ENCODE measurements around the gene KCNE3.
A peak's percentile ranks its signal among the peaks of the same experiment; 100 is the strongest.

The KCNE3 gene, protein sequence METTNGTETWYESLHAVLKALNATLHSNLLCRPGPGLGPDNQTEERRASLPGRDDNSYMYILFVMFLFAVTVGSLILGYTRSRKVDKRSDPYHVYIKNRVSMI
- long read RNA-seq, partial matches to known transcripts, result 0 of 7 reads
- long read RNA-seq, other reads (novel, unspliced or antisense), result 3 of 7 reads

DNA sequence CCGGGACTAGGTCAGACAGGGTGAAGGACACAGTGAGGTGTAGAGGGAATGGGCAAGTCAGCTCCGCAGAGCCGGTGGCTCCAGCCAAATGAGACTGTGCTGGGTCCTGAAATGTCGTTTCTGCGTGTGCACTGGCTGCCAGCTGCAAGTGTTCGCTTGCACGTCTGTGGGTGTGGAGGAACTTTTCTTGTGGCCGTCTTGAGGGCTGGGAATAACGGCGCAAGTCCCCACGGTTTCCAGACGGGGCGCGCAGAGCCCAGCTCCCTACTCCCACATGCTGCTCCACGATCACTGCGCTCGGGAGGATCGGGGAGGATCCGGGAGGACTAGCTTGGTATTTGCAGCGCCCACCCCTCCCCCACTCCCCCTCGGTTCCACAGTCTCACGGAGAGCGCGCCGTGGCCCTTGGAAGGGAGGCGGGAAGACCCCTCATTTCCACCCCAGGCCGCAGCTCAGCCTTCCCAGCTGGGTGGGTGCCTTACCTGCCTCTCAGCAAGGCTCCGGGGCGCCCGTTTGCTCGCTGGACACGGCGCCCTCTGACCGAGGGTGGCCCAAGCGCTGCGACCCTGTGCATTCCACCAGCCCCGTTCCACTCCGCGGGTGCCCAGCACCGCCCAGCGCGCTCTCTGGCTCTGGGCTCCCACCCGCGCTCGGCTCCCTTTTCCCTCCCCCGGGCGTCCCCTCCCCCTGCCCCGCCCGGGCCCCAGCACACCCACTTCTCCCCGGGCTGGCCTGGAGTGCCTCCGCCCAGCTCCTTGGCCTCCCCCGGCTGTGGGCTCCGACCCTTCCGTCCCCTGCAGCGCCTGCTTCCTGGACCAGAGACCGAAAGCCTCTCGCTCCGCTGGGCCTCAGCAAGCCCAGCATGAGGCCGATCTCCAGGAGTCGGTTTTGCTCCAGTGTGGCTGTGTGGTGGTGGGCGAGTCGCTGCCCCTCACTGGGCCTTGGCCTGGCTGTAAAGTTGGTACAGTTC, at the start of gene KCNE3:
Gene KCNE3 (minus strand): TSS at position 634 of the 970 bp plus-strand sequence. CDS start 9,986 bp downstream, outside the sequence.
- Histone ChIP-seq H3K4me3 (replicated peaks; ENCODE audit: insufficient read depth, low read length) (no peak within 1 kb of the TSS), H3K27me3 (ENCODE audit: insufficient read depth, poor library complexity, severe bottlenecking) (no peaks in the 10 kb centered on the region), H3K27ac (replicated peaks) (no peak within 1 kb of the TSS)
- TF ChIP-seq, protein P1, sequence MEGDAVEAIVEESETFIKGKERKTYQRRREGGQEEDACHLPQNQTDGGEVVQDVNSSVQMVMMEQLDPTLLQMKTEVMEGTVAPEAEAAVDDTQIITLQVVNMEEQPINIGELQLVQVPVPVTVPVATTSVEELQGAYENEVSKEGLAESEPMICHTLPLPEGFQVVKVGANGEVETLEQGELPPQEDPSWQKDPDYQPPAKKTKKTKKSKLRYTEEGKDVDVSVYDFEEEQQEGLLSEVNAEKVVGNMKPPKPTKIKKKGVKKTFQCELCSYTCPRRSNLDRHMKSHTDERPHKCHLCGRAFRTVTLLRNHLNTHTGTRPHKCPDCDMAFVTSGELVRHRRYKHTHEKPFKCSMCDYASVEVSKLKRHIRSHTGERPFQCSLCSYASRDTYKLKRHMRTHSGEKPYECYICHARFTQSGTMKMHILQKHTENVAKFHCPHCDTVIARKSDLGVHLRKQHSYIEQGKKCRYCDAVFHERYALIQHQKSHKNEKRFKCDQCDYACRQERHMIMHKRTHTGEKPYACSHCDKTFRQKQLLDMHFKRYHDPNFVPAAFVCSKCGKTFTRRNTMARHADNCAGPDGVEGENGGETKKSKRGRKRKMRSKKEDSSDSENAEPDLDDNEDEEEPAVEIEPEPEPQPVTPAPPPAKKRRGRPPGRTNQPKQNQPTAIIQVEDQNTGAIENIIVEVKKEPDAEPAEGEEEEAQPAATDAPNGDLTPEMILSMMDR (IDR thresholded peaks at IDR 0.05; ENCODE audit: insufficient read depth, low read length), result no peak
- TF ChIP-seq POLR2AphosphoS5 (IDR thresholded peaks at IDR 0.05; ENCODE audit: low read depth) (no peak), GABPA (IDR thresholded peaks at IDR 0.05; ENCODE audit: low read depth) (no peak), SPI1 (IDR thresholded peaks at IDR 0.05; ENCODE audit: borderline replicate concordance, low read depth) (no peak)
- TF ChIP-seq, protein P2, sequence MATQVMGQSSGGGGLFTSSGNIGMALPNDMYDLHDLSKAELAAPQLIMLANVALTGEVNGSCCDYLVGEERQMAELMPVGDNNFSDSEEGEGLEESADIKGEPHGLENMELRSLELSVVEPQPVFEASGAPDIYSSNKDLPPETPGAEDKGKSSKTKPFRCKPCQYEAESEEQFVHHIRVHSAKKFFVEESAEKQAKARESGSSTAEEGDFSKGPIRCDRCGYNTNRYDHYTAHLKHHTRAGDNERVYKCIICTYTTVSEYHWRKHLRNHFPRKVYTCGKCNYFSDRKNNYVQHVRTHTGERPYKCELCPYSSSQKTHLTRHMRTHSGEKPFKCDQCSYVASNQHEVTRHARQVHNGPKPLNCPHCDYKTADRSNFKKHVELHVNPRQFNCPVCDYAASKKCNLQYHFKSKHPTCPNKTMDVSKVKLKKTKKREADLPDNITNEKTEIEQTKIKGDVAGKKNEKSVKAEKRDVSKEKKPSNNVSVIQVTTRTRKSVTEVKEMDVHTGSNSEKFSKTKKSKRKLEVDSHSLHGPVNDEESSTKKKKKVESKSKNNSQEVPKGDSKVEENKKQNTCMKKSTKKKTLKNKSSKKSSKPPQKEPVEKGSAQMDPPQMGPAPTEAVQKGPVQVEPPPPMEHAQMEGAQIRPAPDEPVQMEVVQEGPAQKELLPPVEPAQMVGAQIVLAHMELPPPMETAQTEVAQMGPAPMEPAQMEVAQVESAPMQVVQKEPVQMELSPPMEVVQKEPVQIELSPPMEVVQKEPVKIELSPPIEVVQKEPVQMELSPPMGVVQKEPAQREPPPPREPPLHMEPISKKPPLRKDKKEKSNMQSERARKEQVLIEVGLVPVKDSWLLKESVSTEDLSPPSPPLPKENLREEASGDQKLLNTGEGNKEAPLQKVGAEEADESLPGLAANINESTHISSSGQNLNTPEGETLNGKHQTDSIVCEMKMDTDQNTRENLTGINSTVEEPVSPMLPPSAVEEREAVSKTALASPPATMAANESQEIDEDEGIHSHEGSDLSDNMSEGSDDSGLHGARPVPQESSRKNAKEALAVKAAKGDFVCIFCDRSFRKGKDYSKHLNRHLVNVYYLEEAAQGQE (IDR thresholded peaks at IDR 0.05; ENCODE audit: insufficient replicate concordance, low read depth), result no peak
- DNase-seq (ENCODE audit: low read depth in 1 of 2, low spot score in 1 of 2), result no peak

DNA sequence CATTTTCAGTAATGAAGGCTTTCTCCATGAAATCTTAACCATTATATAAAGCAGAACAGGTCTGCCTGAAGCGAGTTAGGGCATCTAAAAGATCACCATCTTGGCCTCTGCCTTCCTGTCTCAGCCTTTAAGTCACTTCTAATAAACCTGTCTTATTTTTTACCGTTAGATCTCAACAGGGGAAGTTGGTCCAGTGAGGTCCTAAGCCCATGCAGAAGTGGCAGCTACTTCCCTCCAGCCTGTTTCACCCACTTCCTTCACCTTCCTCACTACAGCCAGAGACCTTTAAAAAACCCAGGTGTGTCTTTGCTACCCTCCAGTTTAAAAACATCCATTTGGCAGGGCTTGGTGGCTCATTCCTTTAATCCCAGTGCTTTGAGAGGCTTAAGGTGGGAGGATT, 40.2 kb upstream of the KCNE3 start:
- TF ChIP-seq SPI1 (IDR thresholded peaks at IDR 0.05; ENCODE audit: borderline replicate concordance, low read depth) (peak; percentile 77; the same call in 1 of the 2 replicates), GABPA (IDR thresholded peaks at IDR 0.05; ENCODE audit: low read depth) (no peak)
- Histone ChIP-seq H3K27ac (replicated peaks) (no peak overlapping the region; the same call in 1 of the 2 replicates), H3K27me3 (ENCODE audit: insufficient read depth, poor library complexity, severe bottlenecking) (no peaks in the 10 kb centered on the region), H3K4me3 (replicated peaks; ENCODE audit: insufficient read depth, low read length) (no peak overlapping the region)
- DNase-seq (ENCODE audit: low read depth in 1 of 2, low spot score in 1 of 2), result peak in 1 of 2 experiments; percentile 48

DNA sequence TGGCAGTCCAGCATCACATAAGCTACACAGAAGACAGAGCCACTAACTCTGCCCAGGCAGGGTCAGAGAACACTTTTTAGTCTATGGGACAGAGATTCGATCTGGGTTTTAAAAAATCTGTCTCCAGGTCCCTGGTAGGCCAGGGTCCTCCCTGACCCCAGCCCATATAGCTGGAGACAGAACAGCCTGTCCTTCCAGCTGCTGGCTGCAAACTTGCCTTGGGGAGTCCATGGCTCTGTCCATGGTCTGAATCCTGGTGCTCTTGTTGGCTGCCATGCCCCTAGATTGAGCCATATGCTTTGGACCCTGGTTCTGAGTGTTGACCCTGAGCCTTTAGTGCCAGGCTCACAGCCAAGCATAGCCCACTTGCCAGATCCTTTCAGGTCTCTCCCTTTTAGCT, 39.5 kb upstream of the KCNE3 start:
- Histone ChIP-seq H3K4me3 (replicated peaks; ENCODE audit: insufficient read depth, low read length) (no peak overlapping the region), H3K27ac (replicated peaks) (no peak overlapping the region), H3K27me3 (ENCODE audit: insufficient read depth, poor library complexity, severe bottlenecking) (no peaks in the 10 kb centered on the region)
- DNase-seq (ENCODE audit: low read depth in 1 of 2, low spot score in 1 of 2), result no peak
- TF ChIP-seq POLR2AphosphoS5 (IDR thresholded peaks at IDR 0.05; ENCODE audit: low read depth) (no peak), SPI1 (IDR thresholded peaks at IDR 0.05; ENCODE audit: borderline replicate concordance, low read depth) (no peak)
- TF ChIP-seq, protein P1 (IDR thresholded peaks at IDR 0.05; ENCODE audit: insufficient read depth, low read length), result no peak
- TF ChIP-seq, protein P2 (IDR thresholded peaks at IDR 0.05; ENCODE audit: insufficient replicate concordance, low read depth), result peak; percentile 90

DNA sequence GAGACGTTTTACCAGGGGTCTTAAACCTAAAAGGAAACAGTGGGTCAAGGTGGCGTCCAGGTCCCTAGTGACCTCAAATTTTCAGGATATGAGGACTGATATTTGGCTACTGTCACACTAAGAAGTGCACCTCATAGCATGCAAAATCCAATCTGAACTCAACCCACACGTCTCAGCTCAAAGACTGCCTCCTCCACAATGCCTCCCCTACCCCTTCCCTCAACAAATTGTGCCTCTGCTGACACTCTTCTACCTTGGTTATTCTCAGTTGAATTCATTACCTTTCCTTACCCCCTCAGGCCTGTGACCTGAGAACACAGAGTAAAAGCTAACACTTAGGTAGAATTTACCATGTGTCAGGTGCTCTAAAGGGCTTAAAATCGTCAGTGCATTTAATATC, 38.6 kb upstream of the KCNE3 start:
- Histone ChIP-seq H3K27me3 (ENCODE audit: insufficient read depth, poor library complexity, severe bottlenecking) (no peaks in the 10 kb centered on the region), H3K27ac (replicated peaks) (no peak overlapping the region), H3K4me3 (replicated peaks; ENCODE audit: insufficient read depth, low read length) (no peak overlapping the region)
- DNase-seq (ENCODE audit: low read depth in 1 of 2, low spot score in 1 of 2), result no peak
- TF ChIP-seq SPI1 (IDR thresholded peaks at IDR 0.05; ENCODE audit: borderline replicate concordance, low read depth), result no peak
- TF ChIP-seq POLR2AphosphoS5 (IDR thresholded peaks at IDR 0.05; ENCODE audit: low read depth), result no peak
